Right lobe of liver (tissue), 6 donors: Measurements from ENCODE around the gene NAV2. TPM values are rescaled to one million over a fixed set of nuclear protein-coding genes. Genes with fewer than 3 reads are reported as not detected.
A peak's percentile ranks its signal among the peaks of the same experiment; 100 is the strongest.

Experiments used
- ATAC-seq, 4 donors: fragments of 200-7000 bp; cut with Tn5 transposase; one replicate each; pipeline ENCODE4 v1.9.1; 2020; ENCODE audit warnings: mild to moderate bottlenecking in 4 of 4, moderate library complexity in 4 of 4
- DNase-seq, 3 donors: peaks; one replicate each; pipeline ENCODE4 v3.0.0-alpha.2; 2020
- H3K27ac ChIP-seq, 3 donors: fragments of 200-600 bp; one replicate each; pipeline ENCODE4 v1.8.0; 2022
- H3K27me3 ChIP-seq, 2 donors: fragments of 200-600 bp; one replicate each; pipeline ENCODE4 v1.8.0; 2022
- H3K36me3 ChIP-seq, 4 donors: fragments of 200-600 bp; sonication (generic) in 1 of 4; one replicate each; pipeline versions ENCODE4 v1.5.1 to v1.8.0; 2017 to 2022; ENCODE audit warnings: control low read depth in 1 of 4
- H3K4me1 ChIP-seq, 4 donors: fragments of 200-600 bp; sonication (generic) in 1 of 4; one replicate each; pipeline versions ENCODE4 v1.5.1 to v1.8.0; 2017 to 2022; ENCODE audit warnings: control low read depth in 1 of 4
- H3K4me3 ChIP-seq, 3 donors: fragments of 200-600 bp; one replicate each; pipeline ENCODE4 v1.8.0; 2022
- H3K9me3 ChIP-seq, 4 donors: fragments of 200-600 bp; sonication (generic) in 1 of 4; one replicate each; pipeline versions ENCODE4 v1.5.1 to v1.8.0; 2017 to 2022; ENCODE audit warnings: control low read depth in 1 of 4
- POLR2A ChIP-seq: fragments of 450-650 bp; IDR thresholded peaks from one replicate; pipeline ENCODE4 v1.6.1; 2017; ENCODE audit warnings: antibody characterized with exemption, mild to moderate bottlenecking
- WGBS: methylation state at CpG from one replicate; pipeline ENCODE4 v1.1.6; 2018; ENCODE audit warnings: low coverage, low lambda C conversion rate; ENCODE audit not compliant: insufficient coverage; ENCODE audit errors: missing lambda C conversion rate; 5-methylcytosine and 5-hydroxymethylcytosine counted together
- intact Hi-C, 2 donors: fragments of 100-400 bp; cut with DNase I; formaldehyde crosslinking; loops; one replicate each; pipeline versions ENCODE4 v1.11.2 to v1.14.1; 2022
- total RNA-seq, 6 experiments: library from RNA; depleted of rRNA in 2 of 6; stranded (reverse); fragments of >200 nt in 2 of 6; fragmentation: NEBNext Ultra II Directional in 3 of 6; extraction: Animal tissue kit (Norgen Biotek cat#: 25700) in 3 of 6; gene quantifications; one replicate each; pipeline versions ENCODE4 v1.1.0 to v1.2.4, GENCODE V29; 2016 to 2023
- TF ChIP-seq, protein P1 (sequence below), 4 donors: fragments of 200-600 bp in 3 of 4; fragments of 450-650 bp in 1 of 4; IDR thresholded peaks; one replicate each; pipeline versions ENCODE4 v1.5.1 to v1.8.0; 2016 to 2022; ENCODE audit warnings: antibody characterized with exemption in 4 of 4, mild to moderate bottlenecking in 2 of 4
- donor health status: DM: no; HTN: yes; CAD: no.
- donor health status: DM: no; HTN: no; CAD: no.
- donor health status: DM: no; HTN: no; CAD: no.
- donor health status: DM: no; HTN: yes; CAD: no.
- donor health status: DM: no; HTN: yes; CAD: no.

NAV2 gene
- total RNA-seq, 6 experiments from 2014 or later = 15.5 to 69.2 (median 37.1) TPM

DNA sequence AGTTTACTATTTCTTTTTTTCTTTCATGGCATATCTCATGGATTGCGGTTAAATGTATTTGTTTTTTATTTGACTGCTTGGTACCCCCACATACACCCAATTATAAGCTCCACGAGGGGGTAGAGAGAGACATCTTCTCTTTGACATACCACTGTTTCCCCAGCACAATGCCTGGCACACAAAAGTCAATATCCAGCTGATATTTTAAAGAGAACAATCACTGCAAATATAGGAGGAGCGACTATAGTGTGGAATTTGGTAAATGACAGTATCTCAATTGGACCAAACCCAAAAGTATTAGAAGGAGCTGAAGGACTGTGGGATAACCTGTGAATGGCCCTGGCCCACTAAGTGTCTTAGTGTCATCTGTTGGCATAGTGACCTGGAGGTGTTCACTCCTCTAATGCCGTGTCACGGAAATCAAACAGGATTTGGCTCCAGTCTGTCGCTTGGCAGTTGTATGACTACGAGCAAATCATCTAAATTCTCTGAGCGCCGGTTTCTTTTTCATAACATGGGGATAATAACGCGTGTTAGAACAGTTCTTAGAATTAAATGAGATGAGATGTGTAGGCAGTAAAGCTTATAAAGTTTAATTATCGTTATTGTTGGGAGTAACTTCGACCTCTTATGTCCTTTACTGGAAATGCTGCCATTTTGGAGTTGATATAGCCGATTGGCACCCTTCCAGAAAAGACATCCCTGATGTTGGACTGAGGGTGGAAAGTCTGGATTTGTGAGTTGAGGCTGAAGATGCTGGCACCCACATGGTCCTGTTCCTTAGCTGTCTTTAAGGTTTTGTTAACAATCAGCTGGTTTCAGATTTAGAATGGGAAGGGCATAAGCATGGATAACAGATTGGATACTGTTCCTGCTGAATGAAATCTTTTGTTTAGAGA is 303.1 kb downstream of the NAV2 start:
- no peak overlapping the region for H3K4me3 ChIP-seq
- no peak for TF ChIP-seq POLR2A
- TF ChIP-seq, protein P1, sequence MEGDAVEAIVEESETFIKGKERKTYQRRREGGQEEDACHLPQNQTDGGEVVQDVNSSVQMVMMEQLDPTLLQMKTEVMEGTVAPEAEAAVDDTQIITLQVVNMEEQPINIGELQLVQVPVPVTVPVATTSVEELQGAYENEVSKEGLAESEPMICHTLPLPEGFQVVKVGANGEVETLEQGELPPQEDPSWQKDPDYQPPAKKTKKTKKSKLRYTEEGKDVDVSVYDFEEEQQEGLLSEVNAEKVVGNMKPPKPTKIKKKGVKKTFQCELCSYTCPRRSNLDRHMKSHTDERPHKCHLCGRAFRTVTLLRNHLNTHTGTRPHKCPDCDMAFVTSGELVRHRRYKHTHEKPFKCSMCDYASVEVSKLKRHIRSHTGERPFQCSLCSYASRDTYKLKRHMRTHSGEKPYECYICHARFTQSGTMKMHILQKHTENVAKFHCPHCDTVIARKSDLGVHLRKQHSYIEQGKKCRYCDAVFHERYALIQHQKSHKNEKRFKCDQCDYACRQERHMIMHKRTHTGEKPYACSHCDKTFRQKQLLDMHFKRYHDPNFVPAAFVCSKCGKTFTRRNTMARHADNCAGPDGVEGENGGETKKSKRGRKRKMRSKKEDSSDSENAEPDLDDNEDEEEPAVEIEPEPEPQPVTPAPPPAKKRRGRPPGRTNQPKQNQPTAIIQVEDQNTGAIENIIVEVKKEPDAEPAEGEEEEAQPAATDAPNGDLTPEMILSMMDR (IDR thresholded peaks at IDR 0.05) = no peak
- intact Hi-C loops = no loop called here
- no peaks in the 10 kb centered on the region for H3K27me3 ChIP-seq
- no peaks in the 10 kb centered on the region for H3K9me3 ChIP-seq
- H3K27ac ChIP-seq = peak overlapping the region in 2 of 3 donors; percentile 1 to 4
- 63% methylated on average over 14 of the region's 14 CpGs for WGBS
- DNase-seq (no peak), ATAC-seq (peak in 2 of 4 donors; percentile 6 to 33)
- no peaks in the 10 kb centered on the region for H3K36me3 ChIP-seq
- peaks cover 0 to 45% (median 19%) of the 10 kb centered on the region in 4 donors for H3K4me1 ChIP-seq

DNA sequence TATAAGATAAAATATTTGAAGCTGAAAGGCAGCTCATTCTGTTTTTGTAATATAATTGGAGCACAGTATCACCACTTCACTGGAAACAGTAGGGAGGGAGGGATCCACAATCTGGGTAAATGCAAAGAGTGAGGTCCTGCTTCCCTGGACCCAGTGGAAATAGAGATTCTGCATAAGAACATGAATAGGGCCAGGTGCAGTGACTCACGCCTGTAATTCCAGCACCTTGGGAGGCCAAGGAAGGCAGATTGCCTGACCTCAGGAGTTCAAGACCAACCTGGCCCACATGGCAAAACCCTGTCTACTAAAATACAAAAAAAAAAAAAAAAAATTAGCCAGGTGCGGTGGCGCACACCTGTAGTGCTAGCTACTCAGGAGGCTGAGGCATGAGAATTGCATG is 303.9 kb downstream of the NAV2 start:
- no peaks in the 10 kb centered on the region for H3K27me3 ChIP-seq
- WGBS = no CpG with 5 or more reads among the region's 3 CpGs
- ATAC-seq (no peak), DNase-seq (no peak)
- peaks cover 0 to 46% (median 19%) of the 10 kb centered on the region in 4 donors for H3K4me1 ChIP-seq
- no peaks in the 10 kb centered on the region for H3K36me3 ChIP-seq
- TF ChIP-seq, protein P1 (IDR thresholded peaks at IDR 0.05) = no peak
- H3K4me3 ChIP-seq = no peak overlapping the region
- H3K27ac ChIP-seq = peak overlapping the region in 1 of 3 donors; percentile 4
- H3K9me3 ChIP-seq = no peaks in the 10 kb centered on the region
- intact Hi-C loops = no loop called here

DNA sequence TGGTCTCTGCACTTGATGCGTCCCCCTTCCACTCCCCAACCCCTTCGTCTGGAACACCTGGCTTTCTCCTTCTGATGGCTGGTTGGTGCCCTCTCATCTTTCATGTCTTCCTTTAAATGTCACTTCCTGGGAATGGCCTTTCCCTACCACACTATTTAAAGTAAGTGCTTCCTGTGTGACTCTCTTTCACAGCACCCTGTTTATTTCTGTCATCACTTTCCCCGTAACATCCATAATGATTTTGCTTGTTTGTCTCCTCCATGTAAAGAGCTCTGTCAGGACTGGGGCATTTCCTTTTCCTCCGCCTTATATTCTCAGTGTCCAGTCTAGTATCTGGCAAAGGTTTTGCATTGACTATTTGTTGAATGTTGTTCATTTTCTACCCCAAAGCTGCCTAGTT is 304.7 kb downstream of the NAV2 start:
- 74% methylated on average over 4 of the region's 4 CpGs for WGBS
- peaks cover 0 to 45% (median 15%) of the 10 kb centered on the region in 4 donors for H3K4me1 ChIP-seq
- no peak for ATAC-seq
- no peak overlapping the region for H3K4me3 ChIP-seq
- TF ChIP-seq POLR2A = no peak
- TF ChIP-seq, protein P1 (IDR thresholded peaks at IDR 0.05) = no peak
- no peak for DNase-seq
- intact Hi-C loops = no loop called here
- no peaks in the 10 kb centered on the region for H3K9me3 ChIP-seq
- H3K27ac ChIP-seq = peak overlapping the region in 1 of 3 donors; percentile 29
- no peaks in the 10 kb centered on the region for H3K36me3 ChIP-seq
- H3K27me3 ChIP-seq = no peaks in the 10 kb centered on the region

DNA sequence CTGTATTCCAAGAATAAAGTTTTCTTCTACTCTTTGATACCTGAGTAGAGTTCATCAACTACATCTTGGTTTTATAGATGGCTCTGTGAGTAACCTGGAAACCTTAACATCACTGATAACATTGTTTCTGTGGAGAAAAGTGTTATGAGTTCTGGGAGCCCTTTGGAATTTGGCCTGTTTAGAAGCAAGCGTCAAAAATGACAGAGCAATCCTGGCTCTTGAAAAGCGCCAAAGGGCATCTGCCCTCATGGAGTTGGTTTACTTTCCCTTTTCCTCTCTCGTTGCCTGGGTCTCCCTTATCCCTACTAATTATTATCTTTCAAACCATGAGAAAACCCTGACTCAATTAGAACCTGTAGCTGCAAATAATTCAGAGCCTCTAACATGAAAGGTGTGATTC is 307.6 kb downstream of the NAV2 start:
- DNase-seq (peak in 1 of 3 donors; percentile 68), ATAC-seq (peak; percentile 63 to 82 (median 68))

More for the DNA sequence above, 307.6 kb downstream of the NAV2 start:
- H3K27me3 ChIP-seq = no peaks in the 10 kb centered on the region
- H3K4me1 ChIP-seq = peaks cover 0 to 43% (median 7%) of the 10 kb centered on the region in 4 donors
- H3K36me3 ChIP-seq = no peaks in the 10 kb centered on the region
- H3K27ac ChIP-seq = peak overlapping the region; percentile 38 to 94 (median 87)
- intact Hi-C loops = no loop called here
- TF ChIP-seq, protein P1 (IDR thresholded peaks at IDR 0.05) = no peak
- peak; percentile 76 for TF ChIP-seq POLR2A
- no peaks in the 10 kb centered on the region for H3K9me3 ChIP-seq
- 23% methylated on average over 3 of the region's 3 CpGs for WGBS
- no peak overlapping the region for H3K4me3 ChIP-seq
